OCI-LY7 (cell line): ENCODE measurements around the gene CSH2.
"Not testable (repeated sequence)": the region's sequence is repeated elsewhere in the genome, so short reads cannot be mapped to it uniquely, and the experiment has no call there.

Experiments used
- EZH2phosphoT487 ChIP-seq: fragments of 200-600 bp; sonication (generic); IDR thresholded peaks from 2 replicates; pipeline ENCODE4 v1.6.1; 2018; ENCODE audit warnings: low read depth, borderline replicate concordance, mild to moderate bottlenecking, mixed run types, antibody characterized with exemption, low read length, moderate library complexity, mixed read lengths
- TF ChIP-seq, protein P1 (sequence below): fragments of 200-600 bp; sonication (generic); conservative IDR thresholded peaks from 2 replicates; pipeline ENCODE4 v1.5.1; 2014; ENCODE audit warnings: mild to moderate bottlenecking, antibody characterized with exemption, low read length, moderate library complexity, mixed read lengths

- TF ChIP-seq, protein P1, sequence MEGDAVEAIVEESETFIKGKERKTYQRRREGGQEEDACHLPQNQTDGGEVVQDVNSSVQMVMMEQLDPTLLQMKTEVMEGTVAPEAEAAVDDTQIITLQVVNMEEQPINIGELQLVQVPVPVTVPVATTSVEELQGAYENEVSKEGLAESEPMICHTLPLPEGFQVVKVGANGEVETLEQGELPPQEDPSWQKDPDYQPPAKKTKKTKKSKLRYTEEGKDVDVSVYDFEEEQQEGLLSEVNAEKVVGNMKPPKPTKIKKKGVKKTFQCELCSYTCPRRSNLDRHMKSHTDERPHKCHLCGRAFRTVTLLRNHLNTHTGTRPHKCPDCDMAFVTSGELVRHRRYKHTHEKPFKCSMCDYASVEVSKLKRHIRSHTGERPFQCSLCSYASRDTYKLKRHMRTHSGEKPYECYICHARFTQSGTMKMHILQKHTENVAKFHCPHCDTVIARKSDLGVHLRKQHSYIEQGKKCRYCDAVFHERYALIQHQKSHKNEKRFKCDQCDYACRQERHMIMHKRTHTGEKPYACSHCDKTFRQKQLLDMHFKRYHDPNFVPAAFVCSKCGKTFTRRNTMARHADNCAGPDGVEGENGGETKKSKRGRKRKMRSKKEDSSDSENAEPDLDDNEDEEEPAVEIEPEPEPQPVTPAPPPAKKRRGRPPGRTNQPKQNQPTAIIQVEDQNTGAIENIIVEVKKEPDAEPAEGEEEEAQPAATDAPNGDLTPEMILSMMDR = peak; percentile 67
- TF ChIP-seq EZH2phosphoT487 = not testable (repeated sequence)
Observed at GRCh38 chr17:63892316-63893037, 19.0 kb upstream of the CSH2 start.
